ENCODE measurements around the gene FGF1.

FGF1 gene

DNA sequence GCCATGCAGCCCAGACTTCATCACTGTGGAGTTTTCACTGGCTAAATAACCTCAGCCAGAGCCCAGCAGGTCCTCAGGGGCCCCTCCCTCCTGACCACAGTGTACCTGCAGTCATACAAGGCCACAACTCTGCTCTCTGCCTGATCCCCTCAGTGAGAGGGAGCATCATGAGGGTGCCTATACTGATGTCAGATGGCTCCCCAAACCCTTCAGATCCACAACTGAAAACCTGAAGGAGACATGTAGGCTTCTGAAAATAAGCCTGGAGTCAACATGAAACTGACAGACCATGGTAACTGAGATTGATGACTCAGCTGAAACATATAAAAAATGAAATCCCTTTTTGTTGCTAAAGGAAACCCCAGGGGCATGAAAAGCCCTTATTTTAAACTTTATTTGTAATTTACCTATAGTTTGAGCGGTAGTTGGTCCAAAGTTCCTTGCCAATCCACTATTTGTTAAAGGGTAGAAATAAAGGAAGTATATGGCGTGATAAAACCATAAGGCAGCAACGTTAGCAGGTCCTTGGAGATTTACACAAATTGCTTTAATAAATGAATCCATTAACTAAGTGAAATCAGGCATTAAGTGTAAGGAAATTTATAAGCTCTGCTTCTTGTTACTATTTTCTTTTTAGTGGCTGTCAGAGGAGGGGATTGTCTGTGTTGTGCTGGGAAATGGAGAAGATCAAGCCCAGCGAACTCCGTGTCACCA lies 68.3 kb downstream of the FGF1 start:
- Mint-ChIP-seq H3K36me3 (no peaks in the 10 kb centered on the region), H3K27me3 (peaks cover 11% of the 10 kb centered on the region), H3K9me3 (no peaks in the 10 kb centered on the region), H3K4me3 (no peak overlapping the region), H3K4me1 (peaks cover 9% of the 10 kb centered on the region), H3K27ac (no peak overlapping the region)
- DNase-seq: no peak
- CTCF ChIA-PET: interaction anchor here (0.9 to 1.5 kb wide), 3 partner anchors 11 to 38 kb away, joined by 3 read pairs; no protein-coding TSS in a partner anchor

DNA sequence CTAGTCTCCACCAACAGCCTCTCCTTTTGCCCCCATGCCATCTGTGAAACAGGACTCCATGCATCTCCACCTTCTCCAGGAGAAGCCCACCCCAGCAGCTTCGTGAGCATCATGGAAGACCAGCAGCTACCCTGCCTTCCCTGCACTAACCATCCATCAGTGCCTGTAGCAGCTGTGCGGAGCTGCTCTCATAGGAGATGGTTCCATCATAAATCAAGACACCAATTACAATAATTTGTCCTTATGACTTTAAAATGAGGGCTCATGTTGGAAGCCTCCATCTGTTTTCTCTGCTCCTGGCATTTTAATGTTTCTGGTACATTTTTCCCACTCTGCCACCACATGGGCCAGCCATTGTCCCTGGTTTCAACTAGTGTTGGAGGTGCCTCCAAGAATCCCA lies 69.9 kb downstream of the FGF1 start:
- no peak overlapping the region for H3K4me3 Mint-ChIP-seq
- peak overlapping the region; percentile 43 for H3K27ac Mint-ChIP-seq
- no peaks in the 10 kb centered on the region for H3K9me3 Mint-ChIP-seq
- CTCF ChIA-PET: interaction anchor here (1.3 to 2.3 kb wide), 2 partner anchors 83 to 97 kb away, joined by 5 to 12 read pairs; no protein-coding TSS in a partner anchor
- H3K4me1 Mint-ChIP-seq: peaks cover 9% of the 10 kb centered on the region
- H3K27me3 Mint-ChIP-seq: peaks cover 5% of the 10 kb centered on the region
- DNase-seq: no peak
- H3K36me3 Mint-ChIP-seq: no peaks in the 10 kb centered on the region

DNA sequence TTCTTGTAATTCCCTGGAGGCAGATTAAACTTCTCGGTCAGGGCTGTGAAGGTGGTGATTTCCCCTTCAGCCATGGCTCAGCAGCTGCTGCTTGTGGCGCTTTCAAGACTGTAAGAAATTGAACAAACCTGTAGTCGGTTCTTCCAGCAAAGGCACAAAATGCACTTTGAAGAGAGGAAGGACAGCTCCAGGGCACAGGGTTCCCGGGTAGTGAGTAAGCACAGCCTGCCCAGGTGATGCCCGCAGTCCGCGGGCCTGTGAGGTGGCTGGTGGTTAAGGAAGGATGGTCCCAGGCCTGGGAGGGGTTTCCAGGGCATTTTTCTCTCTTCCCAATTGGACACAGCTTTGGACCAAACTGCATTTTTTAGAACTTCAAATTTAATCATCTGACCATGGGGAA lies 71.8 kb downstream of the FGF1 start:
- no peak for DNase-seq
- Mint-ChIP-seq H3K9me3 (no peaks in the 10 kb centered on the region), H3K27me3 (peaks cover 15% of the 10 kb centered on the region), H3K36me3 (no peaks in the 10 kb centered on the region), H3K4me3 (no peak overlapping the region), H3K27ac (no peak overlapping the region), H3K4me1 (peaks cover 9% of the 10 kb centered on the region)
- CTCF ChIA-PET: interaction anchor here (0.6 to 2.3 kb wide), 4 partner anchors 12 to 400 kb away, joined by 3 to 12 read pairs (median 4); no protein-coding TSS in a partner anchor

DNA sequence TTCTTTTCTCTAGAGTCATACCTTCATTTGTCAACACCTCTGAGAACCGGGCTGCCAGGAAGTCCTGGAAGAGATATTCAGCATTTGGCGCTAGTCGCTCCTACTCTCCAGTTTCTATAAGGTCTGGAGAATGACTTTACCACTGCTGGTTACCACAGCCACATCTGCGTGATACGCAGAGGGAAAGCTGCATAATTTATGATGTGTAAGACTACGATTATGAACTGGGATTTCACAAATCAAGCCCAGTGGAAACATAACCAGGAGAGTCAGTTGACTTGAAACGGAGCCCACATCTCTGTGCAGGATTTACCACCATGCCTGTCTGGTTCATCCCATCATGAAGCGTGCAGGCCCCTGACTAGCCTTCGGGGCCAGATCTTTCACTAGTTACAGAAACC lies 72.6 kb downstream of the FGF1 start:
- no peak for DNase-seq
- H3K27ac Mint-ChIP-seq: no peak overlapping the region
- H3K36me3 Mint-ChIP-seq: no peaks in the 10 kb centered on the region
- H3K4me1 Mint-ChIP-seq: peaks cover 9% of the 10 kb centered on the region
- H3K9me3 Mint-ChIP-seq: no peaks in the 10 kb centered on the region
- CTCF ChIA-PET: interaction anchor here (4.1 kb wide), 1 partner anchor 85 kb away, joined by 43 read pairs; no protein-coding TSS in a partner anchor
- no peak overlapping the region for H3K4me3 Mint-ChIP-seq
- peaks cover 16% of the 10 kb centered on the region for H3K27me3 Mint-ChIP-seq

DNA sequence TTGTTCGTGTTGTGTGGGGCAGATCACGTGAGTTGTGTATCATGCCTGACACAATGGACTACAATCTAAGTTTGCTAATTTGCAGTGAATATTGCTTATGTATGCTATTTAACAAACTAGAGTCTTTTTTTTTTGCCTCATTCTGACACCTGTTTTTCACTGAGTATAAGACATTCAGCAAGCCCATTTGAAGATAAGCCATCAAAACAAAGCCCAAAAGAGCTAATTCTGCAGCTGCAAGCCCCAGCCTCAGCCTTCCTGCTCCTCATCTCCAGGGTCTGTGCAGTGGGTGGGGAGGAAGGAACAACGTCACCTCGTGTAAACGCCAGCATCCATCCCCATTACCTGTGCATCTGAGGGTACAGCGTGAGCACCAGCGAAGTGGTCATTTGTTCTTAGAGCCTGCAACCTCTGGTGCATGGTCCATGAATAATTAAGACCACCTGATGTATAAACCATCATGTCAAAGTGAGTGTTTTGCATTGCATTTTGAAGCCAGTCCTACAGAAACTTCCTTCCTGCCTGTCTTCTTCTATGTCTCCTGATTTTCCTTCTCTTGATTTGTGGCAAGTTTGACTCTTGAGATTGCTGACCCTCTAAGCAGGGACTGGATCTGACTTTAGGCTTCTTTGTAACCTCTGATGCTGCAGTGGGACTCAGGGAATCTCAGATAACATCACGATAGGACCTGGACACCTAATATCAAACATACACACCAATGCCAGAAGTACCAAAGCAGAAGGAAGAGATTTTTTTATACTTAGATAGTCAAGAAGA lies 73.2 kb downstream of the FGF1 start:
- Mint-ChIP-seq H3K27ac (no peak overlapping the region), H3K4me1 (peaks cover 3% of the 10 kb centered on the region), H3K4me3 (no peak overlapping the region), H3K27me3 (peaks cover 16% of the 10 kb centered on the region), H3K36me3 (no peaks in the 10 kb centered on the region), H3K9me3 (no peaks in the 10 kb centered on the region)
- no peak for DNase-seq
- CTCF ChIA-PET: interaction anchor here (1.0 to 4.1 kb wide), 3 partner anchors 86 to 100 kb away, joined by 3 to 43 read pairs (median 3); no protein-coding TSS in a partner anchor

DNA sequence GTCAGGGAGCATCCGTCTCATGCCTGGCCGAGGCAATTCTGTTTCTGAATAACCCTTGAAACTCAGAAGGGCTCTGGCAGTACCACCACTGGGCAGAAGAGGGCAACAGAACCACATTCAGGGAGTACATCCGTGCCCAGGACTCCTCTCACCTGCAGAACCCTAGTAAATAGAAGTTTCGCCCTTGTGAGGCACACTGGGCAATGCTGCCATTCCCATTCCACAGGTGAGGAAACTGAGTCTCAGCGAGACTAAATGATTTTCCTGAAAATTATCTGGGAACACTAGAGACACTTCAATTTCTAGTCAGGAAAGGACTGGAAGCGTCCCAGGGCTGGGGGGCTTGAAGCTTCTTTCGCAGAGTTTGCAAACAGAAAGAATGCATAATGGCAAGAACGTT lies 74.7 kb downstream of the FGF1 start:
- peaks cover 16% of the 10 kb centered on the region for H3K27me3 Mint-ChIP-seq
- H3K4me3 Mint-ChIP-seq: no peak overlapping the region
- DNase-seq: peak; percentile 80
- no peaks in the 10 kb centered on the region for H3K36me3 Mint-ChIP-seq
- no peaks in the 10 kb centered on the region for H3K9me3 Mint-ChIP-seq
- H3K27ac Mint-ChIP-seq: no peak overlapping the region
- H3K4me1 Mint-ChIP-seq: no peaks in the 10 kb centered on the region
- CTCF ChIA-PET: interaction anchor here (1.1 to 4.1 kb wide), 7 partner anchors 9 to 460 kb away, joined by 3 to 43 read pairs (median 5); no protein-coding TSS in a partner anchor

DNA sequence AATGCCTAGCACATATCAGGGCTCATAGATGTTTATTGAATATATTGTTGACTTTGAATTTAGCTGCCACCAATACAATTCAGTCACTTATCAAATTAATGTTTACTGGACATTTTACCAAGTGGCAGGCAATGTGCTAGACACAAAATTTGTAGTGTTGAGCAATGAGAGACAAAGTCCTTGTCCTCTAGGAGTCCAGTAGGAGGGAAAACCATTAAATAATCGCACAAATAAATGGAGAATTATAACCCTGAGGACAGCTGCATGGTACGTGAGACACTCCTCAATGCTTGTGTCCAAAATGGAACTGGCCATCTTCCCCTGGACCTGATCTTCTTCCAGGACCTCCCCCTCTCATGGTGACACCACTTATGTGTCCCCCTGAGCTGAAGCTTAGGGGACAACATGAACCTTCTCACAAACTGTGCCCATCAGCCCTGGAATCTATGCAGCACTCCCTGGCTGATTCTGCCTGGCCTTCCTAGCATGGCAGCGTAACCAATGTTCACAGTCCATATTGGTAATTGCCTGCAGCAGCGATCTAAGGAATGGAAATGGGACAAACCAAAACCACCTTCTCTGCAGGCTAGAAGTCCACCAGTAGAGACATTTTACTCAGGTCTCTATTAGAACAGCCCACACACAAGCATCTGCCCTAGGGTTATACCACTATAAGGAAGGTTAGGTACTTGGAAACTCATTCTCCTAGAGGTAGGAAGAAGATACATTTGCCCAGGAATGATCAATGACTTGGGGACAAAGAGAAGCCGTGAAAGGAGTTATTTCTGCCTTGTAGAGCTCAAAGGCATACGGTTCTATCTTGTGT lies 75.5 kb downstream of the FGF1 start:
- CTCF ChIA-PET: interaction anchor here (1.1 to 4.1 kb wide), 7 partner anchors 8 to 459 kb away, joined by 3 to 43 read pairs (median 5); no protein-coding TSS in a partner anchor
- H3K27ac Mint-ChIP-seq: no peak overlapping the region
- no peak overlapping the region for H3K4me3 Mint-ChIP-seq
- H3K4me1 Mint-ChIP-seq: no peaks in the 10 kb centered on the region
- no peaks in the 10 kb centered on the region for H3K9me3 Mint-ChIP-seq
- no peaks in the 10 kb centered on the region for H3K36me3 Mint-ChIP-seq
- no peak for DNase-seq
- H3K27me3 Mint-ChIP-seq: peaks cover 21% of the 10 kb centered on the region

DNA sequence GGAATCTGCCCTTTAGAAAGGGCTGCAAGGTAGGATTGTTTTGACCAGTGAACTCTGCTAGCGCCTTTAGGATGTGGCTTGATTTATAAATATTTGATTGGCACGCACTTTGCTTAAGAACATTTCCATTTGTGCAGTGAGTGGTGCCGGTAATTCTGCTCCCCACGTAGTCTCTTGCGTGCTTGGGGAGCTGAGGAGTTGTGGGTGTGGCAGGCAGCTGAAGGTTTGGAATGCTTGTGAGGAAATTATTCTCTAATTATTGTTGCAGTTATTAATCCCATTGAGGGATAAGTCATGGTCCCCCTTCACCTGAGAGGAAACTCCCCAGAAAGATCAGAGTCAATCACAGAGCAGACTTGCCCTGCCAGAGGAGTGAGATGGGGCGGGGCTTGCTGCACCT lies 76.7 kb downstream of the FGF1 start:
- H3K4me3 Mint-ChIP-seq: no peak overlapping the region
- H3K4me1 Mint-ChIP-seq: no peaks in the 10 kb centered on the region
- H3K27me3 Mint-ChIP-seq: peaks cover 26% of the 10 kb centered on the region
- no peak overlapping the region for H3K27ac Mint-ChIP-seq
- CTCF ChIA-PET: interaction anchor here (1.3 to 3.2 kb wide), 2 partner anchors 10 to 46 kb away, joined by 3 to 14 read pairs; no protein-coding TSS in a partner anchor
- no peak for DNase-seq
- no peaks in the 10 kb centered on the region for H3K9me3 Mint-ChIP-seq
- no peaks in the 10 kb centered on the region for H3K36me3 Mint-ChIP-seq

DNA sequence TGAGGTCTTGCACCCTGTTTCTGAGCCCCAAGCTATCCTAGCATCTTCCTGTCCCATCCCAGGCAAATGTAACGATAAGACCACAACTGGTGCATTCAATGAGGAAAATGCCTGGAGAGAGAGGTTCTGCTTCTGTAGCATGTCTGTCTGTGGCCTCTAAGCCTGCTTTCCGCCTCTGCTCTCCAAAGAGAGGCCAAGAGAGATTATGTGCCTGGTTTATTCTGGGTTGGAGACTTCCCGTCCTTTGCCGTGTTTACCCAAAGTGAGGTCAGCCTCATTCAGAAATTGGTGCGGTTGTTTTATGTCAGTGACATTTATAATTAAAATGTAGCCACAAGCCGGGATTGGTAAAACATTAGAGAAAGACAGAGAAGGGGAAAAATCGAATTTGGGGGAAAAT lies 77.8 kb downstream of the FGF1 start:
- CTCF ChIA-PET: no interaction called here

DNA sequence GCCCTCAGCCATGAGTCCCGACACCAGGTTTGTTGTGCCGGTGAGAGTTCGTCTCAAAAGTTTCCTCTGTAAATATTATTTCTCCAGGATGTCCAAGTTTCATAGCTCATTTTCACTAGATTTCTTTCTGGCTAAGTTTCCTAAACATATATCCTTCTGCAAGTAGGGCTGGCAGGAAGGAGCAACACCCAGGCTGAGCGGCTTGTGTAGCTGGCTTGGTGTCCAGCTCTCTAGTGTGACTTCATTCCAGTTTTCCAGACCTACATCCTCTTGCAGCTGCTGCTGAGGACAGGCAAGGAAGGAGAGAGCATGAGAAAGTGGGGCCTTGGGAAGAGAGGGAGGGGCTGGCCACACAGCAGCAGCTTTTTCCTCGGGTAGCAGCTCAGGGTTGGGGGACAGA lies 80.3 kb downstream of the FGF1 start:
- Mint-ChIP-seq H3K4me1 (no peaks in the 10 kb centered on the region), H3K27me3 (peaks cover 38% of the 10 kb centered on the region), H3K4me3 (no peak overlapping the region), H3K9me3 (no peaks in the 10 kb centered on the region), H3K27ac (no peak overlapping the region), H3K36me3 (no peaks in the 10 kb centered on the region)
- DNase-seq: no peak
- CTCF ChIA-PET: interaction anchor here (1.1 kb wide), 1 partner anchor 10 kb away, joined by 4 read pairs; no protein-coding TSS in a partner anchor

More for the DNA sequence above, 77.8 kb downstream of the FGF1 start:
- H3K4me1 Mint-ChIP-seq: no peaks in the 10 kb centered on the region
- no peaks in the 10 kb centered on the region for H3K36me3 Mint-ChIP-seq
- H3K27ac Mint-ChIP-seq: no peak overlapping the region
- peaks cover 32% of the 10 kb centered on the region for H3K27me3 Mint-ChIP-seq
- H3K9me3 Mint-ChIP-seq: no peaks in the 10 kb centered on the region
- DNase-seq: no peak
- no peak overlapping the region for H3K4me3 Mint-ChIP-seq

DNA sequence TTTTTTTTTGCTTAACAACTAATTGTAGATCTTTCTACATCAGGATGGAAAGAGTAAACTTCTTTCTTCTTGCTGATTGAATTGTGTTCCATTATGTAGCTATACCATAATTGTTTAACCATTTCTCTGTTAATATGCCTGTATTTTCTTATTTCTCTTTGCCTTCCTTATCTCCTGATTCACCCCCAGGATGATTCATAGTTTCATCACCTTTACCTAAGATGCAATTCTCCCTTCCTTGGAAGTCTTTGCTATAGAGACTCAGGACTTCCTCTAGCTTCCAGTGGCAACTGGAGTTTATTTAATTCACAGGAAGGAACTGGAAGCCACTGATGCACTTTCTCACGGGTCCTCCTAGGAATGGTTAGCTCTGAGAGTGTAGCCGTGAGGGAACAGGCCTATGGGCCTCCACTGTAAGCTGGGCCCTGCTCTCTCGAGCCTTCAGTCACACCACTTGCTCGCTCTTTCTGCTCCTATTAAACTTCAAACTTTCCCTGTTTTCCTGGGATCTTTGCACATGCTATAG lies 83.1 kb downstream of the FGF1 start:
- DNase-seq: no peak
- no peaks in the 10 kb centered on the region for H3K9me3 Mint-ChIP-seq
- CTCF ChIA-PET: interaction anchor here (0.7 to 1.3 kb wide), 3 partner anchors 8 to 170 kb away, joined by 3 to 5 read pairs (median 5); no protein-coding TSS in a partner anchor
- no peaks in the 10 kb centered on the region for H3K36me3 Mint-ChIP-seq
- H3K4me1 Mint-ChIP-seq: no peaks in the 10 kb centered on the region
- no peak overlapping the region for H3K4me3 Mint-ChIP-seq
- H3K27ac Mint-ChIP-seq: no peak overlapping the region
- peaks cover 28% of the 10 kb centered on the region for H3K27me3 Mint-ChIP-seq

DNA sequence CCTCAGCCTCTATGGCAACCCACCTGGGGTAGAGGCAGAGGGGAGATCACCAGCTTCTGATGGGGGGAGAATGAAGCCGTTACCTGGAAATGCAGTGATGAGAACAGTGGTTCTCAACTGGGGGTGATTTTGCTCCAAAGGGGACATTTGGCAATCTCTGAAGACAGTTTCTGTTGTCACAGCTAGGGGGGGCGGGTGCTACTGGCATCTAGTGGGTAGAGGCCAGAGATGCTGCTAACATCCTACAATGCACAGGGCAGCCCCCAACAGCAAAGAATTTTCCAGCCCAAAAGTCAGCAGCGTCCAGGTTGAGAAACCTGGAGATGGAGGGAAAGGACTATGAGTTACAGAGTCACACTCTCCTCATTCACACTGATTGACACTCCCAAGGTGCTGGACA lies 84.5 kb downstream of the FGF1 start:
- CTCF ChIA-PET: interaction anchor here (1.3 to 1.5 kb wide), 2 partner anchors 9 to 13 kb away, joined by 4 to 5 read pairs; no protein-coding TSS in a partner anchor

DNA sequence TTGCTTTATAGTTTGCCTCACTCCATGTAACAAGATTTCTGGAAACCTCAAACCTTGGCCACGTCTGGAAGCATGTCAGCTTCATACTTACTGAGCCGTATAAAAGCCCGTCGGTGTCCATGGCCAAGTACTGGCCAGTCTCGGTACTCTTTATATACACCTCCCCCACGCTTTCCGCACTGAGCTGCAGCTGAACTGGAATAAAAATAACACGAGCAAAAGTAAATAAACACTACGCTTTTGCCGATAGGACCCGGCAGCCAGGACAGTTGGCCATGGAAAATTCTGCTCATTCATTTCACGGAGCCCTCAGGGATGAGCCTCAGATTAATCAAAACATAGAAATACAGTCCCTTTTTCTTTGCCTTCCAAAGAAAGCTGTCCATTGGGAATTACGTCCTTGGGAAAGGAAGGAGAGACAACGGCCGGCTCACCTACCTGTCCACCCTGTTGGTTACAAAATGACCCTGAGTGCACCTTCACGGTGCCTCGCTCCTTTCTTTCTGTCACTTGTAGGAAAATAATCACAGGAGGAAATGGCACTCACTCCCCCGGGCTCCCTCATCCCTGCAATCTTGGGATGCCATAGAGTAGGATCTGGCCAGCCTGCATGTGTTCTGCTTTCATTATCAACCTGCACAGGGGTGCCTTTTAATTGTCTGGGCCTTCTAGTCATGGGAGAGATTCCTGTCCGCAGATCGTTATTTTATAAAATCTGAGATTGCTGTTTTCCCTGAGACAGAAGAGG lies 85.1 kb downstream of the FGF1 start:
- no peaks in the 10 kb centered on the region for H3K4me1 Mint-ChIP-seq
- CTCF ChIA-PET: interaction anchor here (1.4 to 1.6 kb wide), 3 partner anchors 14 to 97 kb away, joined by 4 to 6 read pairs (median 4); no protein-coding TSS in a partner anchor
- no peak overlapping the region for H3K4me3 Mint-ChIP-seq
- H3K27ac Mint-ChIP-seq: no peak overlapping the region
- H3K9me3 Mint-ChIP-seq: no peaks in the 10 kb centered on the region
- no peak for DNase-seq
- H3K27me3 Mint-ChIP-seq: peaks cover 26% of the 10 kb centered on the region
- H3K36me3 Mint-ChIP-seq: no peaks in the 10 kb centered on the region

More for the DNA sequence above, 84.5 kb downstream of the FGF1 start:
- Mint-ChIP-seq H3K27ac (no peak overlapping the region), H3K4me3 (no peak overlapping the region), H3K4me1 (no peaks in the 10 kb centered on the region), H3K9me3 (no peaks in the 10 kb centered on the region), H3K27me3 (peaks cover 28% of the 10 kb centered on the region), H3K36me3 (no peaks in the 10 kb centered on the region)
- no peak for DNase-seq
